ENCODE data around the gene PRG3.

The PRG3 gene

DNA sequence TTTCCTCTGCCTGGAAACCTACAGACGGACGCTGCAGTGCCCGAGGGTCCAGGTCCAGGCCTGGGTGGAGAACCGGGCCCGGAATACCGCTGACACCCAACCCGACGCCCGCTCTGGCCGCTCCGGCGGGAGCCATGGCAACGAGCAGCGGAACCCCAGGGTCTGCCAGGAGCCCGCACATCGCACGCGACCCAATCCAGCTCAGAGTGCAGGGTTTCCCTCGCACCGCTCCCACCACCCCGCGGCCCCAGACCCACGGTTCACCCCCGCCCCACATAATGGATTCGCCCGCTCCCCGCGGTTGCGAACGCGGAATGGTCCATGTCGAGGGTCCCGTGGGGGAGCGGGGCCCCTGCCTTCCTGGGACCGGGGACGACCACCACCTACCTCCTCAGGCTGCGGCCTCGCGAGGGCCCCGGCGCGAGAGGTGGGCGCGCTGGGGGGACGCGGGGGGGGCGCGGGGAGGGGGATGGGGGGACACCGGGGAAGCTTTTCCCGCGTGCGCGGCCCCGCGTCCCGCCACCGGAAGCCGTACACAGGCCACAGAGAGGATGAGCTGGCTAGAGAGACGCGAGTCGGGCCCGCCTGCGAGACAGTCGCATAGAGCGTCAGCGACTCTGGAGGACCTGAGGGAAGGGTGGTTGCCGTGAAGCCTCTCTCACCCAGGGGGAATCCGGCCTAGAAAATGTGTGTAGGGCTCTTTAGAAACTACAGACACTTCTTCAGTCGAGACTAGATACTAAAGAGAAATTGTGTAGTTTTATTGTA, 45.4 kb downstream of the PRG3 start, which contains the start of gene SSRP1:
Gene SSRP1, minus strand, starts transcription at position 550 of the 768 bp plus-strand sequence. CDS start 771 bp downstream, outside the sequence.
- no peak for DNase-seq

- no peak for DNase-seq
Observed at GRCh38 chr11:57335023-57335342, 46.0 kb downstream of the PRG3 start.

- no peak for DNase-seq
Observed at GRCh38 chr11:57332694-57333440, 48.1 kb downstream of the PRG3 start.

GRCh38 chr11:57331720-57332119, 49.2 kb downstream of the PRG3 start:
- no peak for DNase-seq

DNA sequence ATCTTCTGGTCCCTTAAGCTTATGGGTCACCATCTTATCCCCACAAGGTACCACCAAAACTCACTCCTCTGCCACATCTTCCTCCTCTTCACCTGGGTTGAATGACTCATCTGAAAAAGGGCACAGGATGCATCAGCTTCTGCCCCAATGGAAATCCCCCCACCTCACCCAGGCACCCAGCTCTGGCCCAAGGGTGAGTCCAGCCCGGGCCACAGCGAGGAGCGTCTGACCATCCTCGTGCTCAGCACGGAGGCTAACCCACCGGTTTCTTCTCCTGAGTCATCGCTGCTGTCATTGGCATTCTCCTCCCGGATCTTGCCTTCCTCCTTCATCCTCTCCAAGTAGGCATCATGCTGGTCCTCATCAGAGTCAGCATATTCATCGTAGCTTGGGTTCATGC, 50.9 kb downstream of the PRG3 start:
- DNase-seq, result no peak

- DNase-seq, result no peak
Observed at GRCh38 chr11:57327721-57328120, 53.2 kb downstream of the PRG3 start.

All from NCI-H187 treated with DMSO at 0.1 percent for 48 hours (cell line).